Epithelial cell of esophagus (primary cell): Measurements from ENCODE around the gene ACP3.
"Not testable (repeated sequence)": the region's sequence is repeated elsewhere in the genome, so short reads cannot be mapped to it uniquely, and the experiment has no call there.

Source experiments
- DNase-seq: peaks from one replicate; pipeline ENCODE4 v3.0.0; 2010; ENCODE audit warnings: low read depth
- H3K4me3 ChIP-seq: 2 replicates; pipeline ENCODE4 v1.5.1; 2011; ENCODE audit warnings: mild to moderate bottlenecking, low read length, control low read depth
- TF ChIP-seq, protein P1 (sequence below): IDR thresholded peaks from 2 replicates; pipeline ENCODE4 v1.5.1; 2011; ENCODE audit warnings: low read depth, mild to moderate bottlenecking, low read length, control low read depth, inconsistent platforms; ENCODE audit not compliant: insufficient read depth; ENCODE audit errors: missing control alignments

Gene ACP3

DNA sequence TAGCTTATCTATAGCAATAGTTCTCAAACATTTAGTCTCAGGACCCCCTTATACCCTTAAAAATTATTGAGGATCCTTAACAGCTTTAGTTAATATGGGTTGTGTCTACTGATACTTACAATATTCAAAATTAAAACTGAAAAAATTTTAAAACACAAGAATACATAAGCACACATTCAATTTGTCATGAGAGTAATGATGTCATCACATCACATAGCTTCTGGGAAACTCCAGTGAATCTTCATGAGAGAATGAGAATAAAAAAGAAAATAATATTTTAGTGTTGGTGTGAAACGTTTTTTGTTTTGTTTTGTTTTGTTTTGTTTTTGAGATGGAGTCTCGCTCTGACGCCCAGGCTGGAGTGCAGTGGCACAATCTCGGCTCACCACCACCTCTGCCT, 25.2 kb upstream of the ACP3 start:
- no peak overlapping the region for H3K4me3 ChIP-seq
- no peak for DNase-seq
- TF ChIP-seq, protein P1, sequence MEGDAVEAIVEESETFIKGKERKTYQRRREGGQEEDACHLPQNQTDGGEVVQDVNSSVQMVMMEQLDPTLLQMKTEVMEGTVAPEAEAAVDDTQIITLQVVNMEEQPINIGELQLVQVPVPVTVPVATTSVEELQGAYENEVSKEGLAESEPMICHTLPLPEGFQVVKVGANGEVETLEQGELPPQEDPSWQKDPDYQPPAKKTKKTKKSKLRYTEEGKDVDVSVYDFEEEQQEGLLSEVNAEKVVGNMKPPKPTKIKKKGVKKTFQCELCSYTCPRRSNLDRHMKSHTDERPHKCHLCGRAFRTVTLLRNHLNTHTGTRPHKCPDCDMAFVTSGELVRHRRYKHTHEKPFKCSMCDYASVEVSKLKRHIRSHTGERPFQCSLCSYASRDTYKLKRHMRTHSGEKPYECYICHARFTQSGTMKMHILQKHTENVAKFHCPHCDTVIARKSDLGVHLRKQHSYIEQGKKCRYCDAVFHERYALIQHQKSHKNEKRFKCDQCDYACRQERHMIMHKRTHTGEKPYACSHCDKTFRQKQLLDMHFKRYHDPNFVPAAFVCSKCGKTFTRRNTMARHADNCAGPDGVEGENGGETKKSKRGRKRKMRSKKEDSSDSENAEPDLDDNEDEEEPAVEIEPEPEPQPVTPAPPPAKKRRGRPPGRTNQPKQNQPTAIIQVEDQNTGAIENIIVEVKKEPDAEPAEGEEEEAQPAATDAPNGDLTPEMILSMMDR: no peak

DNA sequence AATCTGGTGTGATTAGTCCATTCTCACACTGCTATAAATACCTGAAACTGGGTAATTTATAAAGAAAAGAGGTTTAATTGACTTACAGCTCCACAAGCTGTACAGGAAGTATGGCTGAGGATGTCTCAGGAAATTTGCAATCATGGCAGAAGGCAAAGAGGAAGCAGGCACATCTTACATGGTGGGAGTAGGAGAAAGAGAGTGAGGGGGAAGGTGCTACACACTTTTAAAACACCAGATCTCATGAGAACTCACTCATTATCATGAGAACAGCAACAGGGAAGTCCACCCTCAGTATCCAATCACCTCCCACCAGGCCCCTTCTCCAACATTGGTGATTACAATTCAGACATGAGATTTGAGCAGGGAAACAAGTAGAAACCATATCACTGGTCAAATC, 24.0 kb upstream of the ACP3 start:
- TF ChIP-seq, protein P1: no peak
- H3K4me3 ChIP-seq: no peak overlapping the region
- no peak for DNase-seq

GRCh38 chr3:132294906-132295305, 22.3 kb upstream of the ACP3 start:
- TF ChIP-seq, protein P1: no peak
- H3K4me3 ChIP-seq: no peak overlapping the region
- DNase-seq: no peak

- not testable (repeated sequence) for DNase-seq, H3K4me3 ChIP-seq
These were observed 13.6 kb upstream of the ACP3 start for GRCh38 chr3:132303336-132304201.

DNA sequence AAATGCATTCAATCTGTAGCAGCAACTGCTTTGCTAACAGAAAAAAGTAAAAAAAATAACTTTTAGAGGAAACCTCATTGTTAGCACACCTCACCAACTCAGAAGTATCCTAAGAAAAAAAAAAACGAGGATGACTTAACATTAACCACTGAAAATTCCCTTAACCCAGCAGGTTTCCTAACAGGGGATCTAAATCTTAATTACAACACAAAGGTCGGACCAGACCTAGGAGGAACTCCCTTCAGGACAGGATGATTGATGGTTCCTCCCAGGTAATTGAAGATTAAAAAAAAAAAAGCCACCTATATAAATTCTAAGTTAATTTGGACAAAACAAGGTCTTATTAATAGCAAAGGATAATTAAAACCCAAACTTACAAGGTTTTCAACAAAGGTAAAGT, 12.9 kb upstream of the ACP3 start:
- H3K4me3 ChIP-seq: not testable (repeated sequence)

DNA sequence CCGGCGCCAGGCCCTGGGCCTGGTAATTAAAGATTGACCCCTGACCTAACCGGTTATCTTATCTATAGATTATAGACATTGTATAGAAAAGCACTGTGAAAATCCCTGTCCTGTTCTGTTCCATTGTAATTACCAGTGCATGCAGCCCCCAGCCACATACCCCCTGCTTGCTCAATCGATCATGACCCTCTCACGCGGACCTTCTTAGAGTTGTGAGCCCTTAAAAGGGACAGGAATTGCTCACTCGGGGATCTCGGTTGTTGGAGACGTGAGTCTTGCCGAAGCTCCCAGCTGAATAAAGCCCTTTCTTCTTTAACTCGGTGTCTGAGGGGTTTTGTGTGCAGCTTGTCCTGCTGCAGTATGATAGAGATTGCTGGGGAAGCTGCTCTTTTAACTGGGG, 7.2 kb upstream of the ACP3 start:
- not testable (repeated sequence) for H3K4me3 ChIP-seq, DNase-seq

More for the DNA sequence above, 12.9 kb upstream of the ACP3 start:
- not testable (repeated sequence) for DNase-seq

- TF ChIP-seq, protein P1: no peak
- H3K4me3 ChIP-seq: no peak overlapping the region
- no peak for DNase-seq
These were observed 5.9 kb upstream of the ACP3 start for GRCh38 chr3:132311316-132311715.

DNA sequence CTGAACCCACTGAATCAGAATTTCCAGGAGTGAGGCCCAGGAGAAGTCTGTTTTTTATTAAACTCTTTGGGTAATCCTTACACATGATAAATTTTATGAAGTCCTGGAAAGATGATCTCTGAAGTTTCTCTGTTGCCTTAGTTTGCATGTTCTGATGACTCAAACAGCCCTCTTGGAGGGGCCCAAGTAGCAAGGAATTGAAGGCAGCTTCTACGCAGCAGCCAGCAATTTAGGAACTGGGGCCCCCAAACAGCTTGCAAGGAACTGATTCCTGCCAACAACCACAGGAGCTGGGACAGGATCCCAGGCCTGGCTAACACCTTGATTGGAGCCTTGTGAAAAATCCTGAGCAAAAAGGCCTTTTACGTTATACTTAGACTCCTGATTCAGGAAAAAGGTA, 5.4 kb upstream of the ACP3 start:
- H3K4me3 ChIP-seq: no peak overlapping the region
- no peak for DNase-seq
- TF ChIP-seq, protein P1: no peak
